GM10248 (cell line): Measurements from ENCODE around the gene CRIP2.

ENCODE experiments used
- CTCF ChIA-PET: fragments of 300-600 bp; sonication (Branson Sonifier 250); formaldehyde crosslinking; extraction: SDS; loops from one replicate; lab custom pipeline; 2021; ENCODE audit warnings: antibody characterized with exemption; lab: Yijun Ruan, JAX
- POLR2A ChIA-PET: fragments of 350-650 bp; sonication (Branson Sonifier 250); formaldehyde crosslinking; extraction: SDS; loops from one replicate; lab custom pipeline; 2020; ENCODE audit warnings: antibody characterized with exemption; lab: Yijun Ruan, JAX
- DNase-seq: peaks from one replicate; pipeline ENCODE4 v3.0.0; 2012; ENCODE audit errors: extremely low spot score
- TF ChIP-seq, protein P1 (sequence below): IDR thresholded peaks from 2 replicates; pipeline ENCODE4 v1.5.1; 2012; ENCODE audit warnings: mild to moderate bottlenecking, low read depth; ENCODE audit errors: extremely low read depth, missing control alignments, control extremely low read depth

Gene CRIP2

DNA sequence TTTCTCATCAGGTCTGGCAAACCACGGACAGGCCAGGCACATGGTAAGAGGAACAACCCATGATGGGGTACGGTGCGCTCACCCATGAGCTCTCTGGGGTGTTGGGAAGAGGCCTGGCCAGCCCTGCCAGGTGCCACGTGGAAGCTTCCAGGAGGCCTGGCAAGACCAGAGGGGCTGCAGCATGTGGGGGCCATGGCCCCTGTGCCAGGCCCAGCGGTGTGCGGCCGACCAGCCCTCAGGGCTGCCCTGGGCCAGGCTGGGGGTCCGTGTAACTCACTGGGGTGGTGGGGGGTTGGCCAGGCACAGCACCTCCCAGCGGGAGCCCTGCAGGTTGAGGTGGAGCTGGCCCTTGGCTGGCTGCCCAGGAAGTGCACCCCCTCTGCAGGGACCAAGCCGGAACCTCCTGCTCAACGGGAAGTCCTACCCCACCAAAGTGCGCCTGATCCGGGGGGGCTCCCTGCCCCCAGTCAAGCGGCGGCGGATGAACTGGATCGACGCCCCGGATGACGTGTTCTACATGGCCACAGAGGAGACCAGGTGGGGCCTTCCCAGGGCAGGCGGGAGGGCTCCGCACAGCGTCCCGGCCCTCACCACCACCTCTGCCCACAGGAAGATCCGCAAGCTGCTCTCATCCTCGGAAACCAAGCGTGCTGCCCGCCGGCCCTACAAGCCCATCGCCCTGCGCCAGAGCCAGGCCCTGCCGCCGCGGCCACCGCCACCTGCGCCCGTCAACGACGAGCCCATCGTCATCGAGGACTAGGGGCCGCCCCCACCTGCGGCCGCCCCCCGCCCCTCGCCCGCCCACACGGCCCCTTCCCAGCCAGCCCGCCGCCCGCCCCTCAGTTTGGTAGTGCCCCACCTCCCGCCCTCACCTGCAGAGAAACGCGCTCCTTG is 4.9 kb upstream of the CRIP2 start:
- no peak for DNase-seq
- POLR2A ChIA-PET: no interaction called here
- TF ChIP-seq, protein P1, sequence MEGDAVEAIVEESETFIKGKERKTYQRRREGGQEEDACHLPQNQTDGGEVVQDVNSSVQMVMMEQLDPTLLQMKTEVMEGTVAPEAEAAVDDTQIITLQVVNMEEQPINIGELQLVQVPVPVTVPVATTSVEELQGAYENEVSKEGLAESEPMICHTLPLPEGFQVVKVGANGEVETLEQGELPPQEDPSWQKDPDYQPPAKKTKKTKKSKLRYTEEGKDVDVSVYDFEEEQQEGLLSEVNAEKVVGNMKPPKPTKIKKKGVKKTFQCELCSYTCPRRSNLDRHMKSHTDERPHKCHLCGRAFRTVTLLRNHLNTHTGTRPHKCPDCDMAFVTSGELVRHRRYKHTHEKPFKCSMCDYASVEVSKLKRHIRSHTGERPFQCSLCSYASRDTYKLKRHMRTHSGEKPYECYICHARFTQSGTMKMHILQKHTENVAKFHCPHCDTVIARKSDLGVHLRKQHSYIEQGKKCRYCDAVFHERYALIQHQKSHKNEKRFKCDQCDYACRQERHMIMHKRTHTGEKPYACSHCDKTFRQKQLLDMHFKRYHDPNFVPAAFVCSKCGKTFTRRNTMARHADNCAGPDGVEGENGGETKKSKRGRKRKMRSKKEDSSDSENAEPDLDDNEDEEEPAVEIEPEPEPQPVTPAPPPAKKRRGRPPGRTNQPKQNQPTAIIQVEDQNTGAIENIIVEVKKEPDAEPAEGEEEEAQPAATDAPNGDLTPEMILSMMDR: no peak
- CTCF ChIA-PET: interaction anchor here (0.9 to 4.9 kb wide), 4 partner anchors 12 to 22 kb away, joined by 3 to 35 read pairs (median 4); partner anchors contain the start of gene CRIP1

DNA sequence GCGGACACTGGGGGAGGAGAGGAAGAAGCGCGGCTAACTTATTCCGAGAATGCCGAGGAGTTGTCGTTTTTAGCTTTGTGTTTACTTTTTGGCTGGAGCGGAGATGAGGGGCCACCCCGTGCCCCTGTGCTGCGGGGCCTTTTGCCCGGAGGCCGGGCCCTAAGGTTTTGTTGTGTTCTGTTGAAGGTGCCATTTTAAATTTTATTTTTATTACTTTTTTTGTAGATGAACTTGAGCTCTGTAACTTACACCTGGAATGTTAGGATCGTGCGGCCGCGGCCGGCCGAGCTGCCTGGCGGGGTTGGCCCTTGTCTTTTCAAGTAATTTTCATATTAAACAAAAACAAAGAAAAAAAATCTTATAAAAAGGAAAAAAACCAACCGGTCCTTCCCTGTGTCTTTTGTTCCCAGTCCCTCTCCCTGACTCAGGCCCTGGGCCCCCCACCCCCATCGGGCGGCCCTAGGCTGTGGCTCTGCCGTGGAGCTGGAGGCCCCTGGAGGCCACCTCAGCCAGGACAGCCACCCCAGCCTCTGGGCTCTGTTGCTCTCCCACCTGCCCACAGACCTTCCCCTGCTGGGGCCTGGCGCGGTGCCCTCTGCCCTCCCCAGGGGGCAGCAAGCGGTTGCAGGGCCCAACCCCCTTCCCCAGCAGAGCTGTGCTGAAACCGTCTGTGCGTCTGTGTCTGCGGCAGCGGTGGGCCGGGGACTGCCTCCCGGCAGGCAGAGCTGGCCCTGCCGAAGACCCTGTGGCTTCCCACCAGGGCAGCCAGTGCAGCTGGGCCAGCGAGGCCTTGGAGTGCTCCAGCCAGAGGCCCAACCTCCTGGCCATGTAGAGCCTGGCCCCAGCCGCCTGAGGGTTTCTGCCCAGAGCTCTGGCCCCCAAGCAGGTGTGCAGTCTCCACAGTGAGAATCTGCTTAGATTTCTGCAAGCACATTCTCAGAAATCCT is 4.0 kb upstream of the CRIP2 start:
- ChIA-PET CTCF (interaction anchor here (0.9 to 4.9 kb wide), 6 partner anchors 11 to 946 kb away, joined by 3 to 35 read pairs (median 5); partner anchors contain the start of gene CRIP1), POLR2A (no interaction called here)
- TF ChIP-seq, protein P1: no peak
- no peak for DNase-seq

DNA sequence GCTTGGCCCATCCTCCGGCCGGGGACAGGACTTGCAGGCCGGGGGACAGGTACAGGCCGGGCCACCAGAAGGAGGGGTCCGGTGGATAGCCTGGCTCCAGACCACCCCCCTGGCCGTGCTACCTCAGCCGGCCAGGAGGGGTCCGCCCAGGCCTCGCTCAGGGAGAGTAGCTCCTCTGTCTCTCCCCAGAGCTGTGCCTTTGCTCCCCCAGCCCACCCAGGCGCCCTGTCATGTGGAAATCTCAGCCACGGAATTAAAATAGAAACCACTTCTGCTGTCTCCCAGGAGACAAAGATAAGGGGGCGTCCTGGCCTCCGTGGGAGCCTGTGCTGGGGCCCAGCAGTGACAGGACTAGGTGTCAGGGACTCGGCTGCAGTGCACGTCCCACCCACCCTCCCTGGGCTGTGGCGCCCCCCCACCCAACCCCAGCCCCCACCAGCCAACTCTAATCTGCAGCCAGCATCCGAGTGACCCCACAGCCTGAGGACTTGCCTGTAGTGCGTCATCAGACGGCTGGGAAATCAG is 3.3 kb upstream of the CRIP2 start:
- POLR2A ChIA-PET: no interaction called here
- DNase-seq: no peak

DNA sequence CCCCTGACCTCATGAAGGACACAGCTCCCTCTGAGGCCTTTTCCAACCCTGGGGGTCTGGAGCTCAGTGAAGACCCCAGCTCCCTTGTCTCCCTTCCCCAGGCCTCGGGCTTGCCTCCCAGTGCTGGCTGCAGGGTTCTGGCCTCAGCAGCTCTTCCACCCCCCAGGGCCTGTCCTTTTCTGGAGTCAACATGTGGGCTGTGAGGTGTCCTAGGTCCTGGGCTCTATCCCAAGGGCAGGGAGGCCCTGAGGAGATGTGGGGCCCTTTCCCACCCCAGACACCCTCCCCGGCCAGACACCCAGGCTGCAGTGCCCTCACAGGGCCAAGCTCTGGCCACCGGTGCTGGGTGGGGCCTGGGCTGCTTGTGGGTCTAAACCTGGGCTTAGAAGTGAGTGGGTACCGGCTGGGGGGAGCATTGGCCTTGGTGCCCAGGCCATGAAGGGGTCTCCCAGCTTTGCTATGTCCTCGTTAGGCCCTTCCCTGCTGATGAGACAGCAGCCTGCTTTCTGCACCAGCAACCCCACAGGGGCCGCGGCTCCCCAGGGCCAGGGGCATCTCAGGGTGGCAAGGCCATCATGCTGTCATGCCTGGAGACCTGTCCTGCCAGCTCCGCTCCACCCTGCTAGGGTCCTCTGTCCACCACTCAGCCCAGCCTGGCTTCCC is 2.7 kb upstream of the CRIP2 start:
- TF ChIP-seq, protein P1: no peak
- ChIA-PET CTCF (interaction anchor here (1.2 to 4.9 kb wide), 5 partner anchors 10 to 945 kb away, joined by 4 to 35 read pairs (median 5); partner anchors contain the start of gene CRIP1), POLR2A (no interaction called here)
- no peak for DNase-seq

More for the DNA sequence above, 3.3 kb upstream of the CRIP2 start:
- CTCF ChIA-PET: interaction anchor here (1.2 to 4.9 kb wide), 5 partner anchors 10 to 946 kb away, joined by 4 to 35 read pairs (median 5); partner anchors contain the start of gene CRIP1
- TF ChIP-seq, protein P1: no peak

DNA sequence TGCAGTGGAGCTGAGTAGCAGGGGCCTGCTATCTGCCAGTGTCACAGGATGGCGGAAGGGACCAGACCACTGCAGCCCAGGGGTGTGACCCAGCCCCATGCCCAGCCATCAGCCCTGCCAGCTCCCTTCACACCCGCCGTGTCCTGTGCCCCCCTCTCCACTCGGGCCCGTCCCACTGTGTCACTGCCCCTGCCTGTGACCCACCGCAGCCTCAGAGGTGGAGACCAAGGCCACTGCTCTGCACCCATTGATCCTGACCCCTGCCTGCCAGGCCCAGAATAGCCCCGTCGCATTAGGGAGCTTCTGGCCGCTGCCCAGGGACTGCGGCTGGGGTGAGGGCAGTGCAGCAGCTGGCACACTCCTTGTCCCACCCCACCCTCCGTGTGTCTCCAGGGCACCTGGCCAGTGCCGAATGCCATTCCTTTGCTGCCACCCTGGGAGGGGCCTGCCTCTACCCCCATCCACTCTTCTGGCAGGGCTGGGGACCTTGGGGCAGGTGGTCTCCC is 2.1 kb upstream of the CRIP2 start:
- ChIA-PET CTCF (interaction anchor here (2.0 to 4.9 kb wide), 2 partner anchors 9 to 102 kb away, joined by 5 to 35 read pairs; no protein-coding TSS in a partner anchor), POLR2A (no interaction called here)
- DNase-seq: no peak
- TF ChIP-seq, protein P1: no peak
